ENCODE results near the gene KRTAP10-12.

The KRTAP10-12 gene

GRCh38 chr21:44734026-44734745 lies 37.2 kb downstream of the KRTAP10-12 start:
- H3K4me3 ChIP-seq (ENCODE audit: control insufficient read depth, low read depth, low read length): no peak overlapping the region
- no peak for DNase-seq (ENCODE audit: low read depth)
- no peak for TF ChIP-seq CTCF (conservative IDR thresholded peaks at IDR 0.05; ENCODE audit: control insufficient read depth, insufficient read depth, low read depth, low read length)

- DNase-seq (ENCODE audit: low read depth): no peak
- no peak for TF ChIP-seq CTCF (conservative IDR thresholded peaks at IDR 0.05; ENCODE audit: control insufficient read depth, insufficient read depth, low read depth, low read length)
Observed at GRCh38 chr21:44734841-44735240, 37.9 kb downstream of the KRTAP10-12 start.

GRCh38 chr21:44735821-44736220 lies 38.8 kb downstream of the KRTAP10-12 start:
- TF ChIP-seq CTCF (conservative IDR thresholded peaks at IDR 0.05; ENCODE audit: control insufficient read depth, insufficient read depth, low read depth, low read length): no peak
- no peak for DNase-seq (ENCODE audit: low read depth)
- no peak overlapping the region for H3K4me3 ChIP-seq (ENCODE audit: control insufficient read depth, low read depth, low read length)

More at GRCh38 chr21:44734841-44735240, 37.9 kb downstream of the KRTAP10-12 start:
- H3K4me3 ChIP-seq (ENCODE audit: control insufficient read depth, low read depth, low read length): no peak overlapping the region

- no peak for TF ChIP-seq CTCF (conservative IDR thresholded peaks at IDR 0.05; ENCODE audit: control insufficient read depth, insufficient read depth, low read depth, low read length)
- H3K4me3 ChIP-seq (ENCODE audit: control insufficient read depth, low read depth, low read length): no peak overlapping the region
- no peak for DNase-seq (ENCODE audit: low read depth)
Observed at GRCh38 chr21:44736291-44737004, 39.5 kb downstream of the KRTAP10-12 start.

GRCh38 chr21:44737706-44738354 lies 40.9 kb downstream of the KRTAP10-12 start:
- H3K4me3 ChIP-seq (ENCODE audit: control insufficient read depth, low read depth, low read length): no peak overlapping the region
- no peak for TF ChIP-seq CTCF (conservative IDR thresholded peaks at IDR 0.05; ENCODE audit: control insufficient read depth, insufficient read depth, low read depth, low read length)
- DNase-seq (ENCODE audit: low read depth): peak; percentile 25

GRCh38 chr21:44738621-44739020 lies 41.6 kb downstream of the KRTAP10-12 start:
- no peak for DNase-seq (ENCODE audit: low read depth)
- TF ChIP-seq CTCF (conservative IDR thresholded peaks at IDR 0.05; ENCODE audit: control insufficient read depth, insufficient read depth, low read depth, low read length): no peak
- no peak overlapping the region for H3K4me3 ChIP-seq (ENCODE audit: control insufficient read depth, low read depth, low read length)
